ENCODE results near the gene SAMD1. TPM values are rescaled to one million over a fixed set of nuclear protein-coding genes. Genes with fewer than 3 reads are reported as not detected.

SAMD1 gene
- total RNA-seq, 1 donor from 2014 or later = 41.7 TPM

- Histone ChIP-seq H4K20me1 (ENCODE audit: insufficient read depth, low read length) (no peaks in the 10 kb centered on the region), H2AFZ (ENCODE audit: low read depth, low read length) (peak within 1 kb of the TSS; percentile 98), H3K27ac (ENCODE audit: low read depth, low read length) (peak within 1 kb of the TSS; percentile 81), H3K9ac (ENCODE audit: low read length) (peak within 1 kb of the TSS; percentile 84), H3K4me3 (ENCODE audit: insufficient read depth, low read depth, low read length) (peak within 1 kb of the TSS; percentile 68), H3K4me2 (ENCODE audit: low read length) (peak within 1 kb of the TSS; percentile 90), H3K4me1 (ENCODE audit: insufficient read depth, low read length) (peaks cover 8% of the 10 kb centered on the region), H3K9me3 (ENCODE audit: insufficient read depth, low read depth, low read length) (no peaks in the 10 kb centered on the region), H3K27me3 (ENCODE audit: insufficient read depth, low read length) (no peaks in the 10 kb centered on the region), H3K36me3 (ENCODE audit: insufficient read depth, low read length) (no peaks in the 10 kb centered on the region), H3K79me2 (ENCODE audit: insufficient read depth, low read length) (peaks cover 18% of the 10 kb centered on the region)
- peaks cover 8% of the 10 kb centered on the region for H3K4me1 Mint-ChIP-seq (ENCODE audit: low read depth, unreplicated experiment)
- DNase-seq (ENCODE audit: low read depth) (peak; percentile 100), FAIRE-seq (no peak)
- peak within 1 kb of the TSS; percentile 93 for H3K27ac Mint-ChIP-seq (ENCODE audit: unreplicated experiment)
- H3K4me3 Mint-ChIP-seq (ENCODE audit: unreplicated experiment) = peak within 1 kb of the TSS; percentile 90
- TF ChIP-seq CTCF (IDR thresholded peaks at IDR 0.05; ENCODE audit: insufficient read depth, low read depth, low read length) = peak; percentile 72
- TF ChIP-seq EZH2 (IDR thresholded peaks at IDR 0.05; ENCODE audit: insufficient read depth, low read length) = no peak
- H3K27me3 Mint-ChIP-seq (ENCODE audit: low read depth, unreplicated experiment) = no peaks in the 10 kb centered on the region
- H3K9me3 Mint-ChIP-seq (ENCODE audit: unreplicated experiment) = no peaks in the 10 kb centered on the region
- no peaks in the 10 kb centered on the region for H3K36me3 Mint-ChIP-seq (ENCODE audit: low read depth, unreplicated experiment)
These were observed 46.1 kb upstream of the SAMD1 start, which contains the start of gene ASF1B for GRCh38 chr19:14136509-14137281. TSS of gene ASF1B (minus strand) at chr19:14136589. CDS start at chr19:14136456, 133 bp downstream.

- Histone ChIP-seq H2AFZ (ENCODE audit: low read depth, low read length) (peak overlapping the region; percentile 98), H3K9me3 (ENCODE audit: insufficient read depth, low read depth, low read length) (no peaks in the 10 kb centered on the region), H3K79me2 (ENCODE audit: insufficient read depth, low read length) (peaks cover 18% of the 10 kb centered on the region), H3K27me3 (ENCODE audit: insufficient read depth, low read length) (no peaks in the 10 kb centered on the region), H4K20me1 (ENCODE audit: insufficient read depth, low read length) (no peaks in the 10 kb centered on the region), H3K4me1 (ENCODE audit: insufficient read depth, low read length) (peaks cover 8% of the 10 kb centered on the region), H3K27ac (ENCODE audit: low read depth, low read length) (no peak overlapping the region), H3K9ac (ENCODE audit: low read length) (peak overlapping the region; percentile 68), H3K36me3 (ENCODE audit: insufficient read depth, low read length) (no peaks in the 10 kb centered on the region), H3K4me2 (ENCODE audit: low read length) (peak overlapping the region; percentile 90), H3K4me3 (ENCODE audit: insufficient read depth, low read depth, low read length) (peak overlapping the region; percentile 68)
- TF ChIP-seq EZH2 (IDR thresholded peaks at IDR 0.05; ENCODE audit: insufficient read depth, low read length) = no peak
- TF ChIP-seq CTCF (IDR thresholded peaks at IDR 0.05; ENCODE audit: insufficient read depth, low read depth, low read length) = no peak
- DNase-seq (ENCODE audit: low read depth) (no peak), FAIRE-seq (no peak)
- Mint-ChIP-seq H3K27me3 (ENCODE audit: low read depth, unreplicated experiment) (no peaks in the 10 kb centered on the region), H3K4me1 (ENCODE audit: low read depth, unreplicated experiment) (peaks cover 8% of the 10 kb centered on the region), H3K4me3 (ENCODE audit: unreplicated experiment) (peak overlapping the region; percentile 74), H3K36me3 (ENCODE audit: low read depth, unreplicated experiment) (no peaks in the 10 kb centered on the region), H3K9me3 (ENCODE audit: unreplicated experiment) (no peaks in the 10 kb centered on the region), H3K27ac (ENCODE audit: unreplicated experiment) (no peak overlapping the region)
These were observed 45.5 kb upstream of the SAMD1 start for GRCh38 chr19:14135985-14136508.

Data from astrocyte (in vitro differentiated cells and primary cell).